Skeletal muscle tissue (tissue), 4 donors: Measurements from ENCODE around the gene IL22RA1. TPM values are rescaled to one million over a fixed set of nuclear protein-coding genes. Genes with fewer than 3 reads are reported as not detected.

Source experiments
- H3K27ac ChIP-seq: one replicate; pipeline ENCODE4 v1.7.0; 2013; ENCODE audit warnings: mild to moderate bottlenecking, low read depth, low read length, inconsistent platforms
- H3K27me3 ChIP-seq, 3 donors: one replicate each; pipeline ENCODE4 v1.7.0; 2013; ENCODE audit warnings: low read length in 3 of 3; ENCODE audit not compliant: control insufficient read depth in 3 of 3, insufficient read depth in 3 of 3
- H3K36me3 ChIP-seq, 3 donors: one replicate each; pipeline ENCODE4 v1.7.0; 2013; ENCODE audit warnings: low read length in 3 of 3; ENCODE audit not compliant: control insufficient read depth in 3 of 3, insufficient read depth in 3 of 3
- H3K4me1 ChIP-seq, 3 donors: one replicate each; pipeline ENCODE4 v1.7.0; 2013; ENCODE audit warnings: low read length in 3 of 3, mild to moderate bottlenecking in 3 of 3; ENCODE audit not compliant: control insufficient read depth in 3 of 3, insufficient read depth in 3 of 3
- H3K4me3 ChIP-seq, 3 donors: one replicate each; pipeline ENCODE4 v1.7.0; 2013; ENCODE audit warnings: low read length in 3 of 3
- H3K9ac ChIP-seq, 3 donors: one replicate each; pipeline ENCODE4 v1.7.0; 2013; ENCODE audit warnings: low read length in 3 of 3, mild to moderate bottlenecking in 3 of 3, moderate library complexity in 2 of 3, low read depth in 1 of 3
- H3K9me3 ChIP-seq, 3 donors: one replicate each; pipeline ENCODE4 v1.7.0; 2013; ENCODE audit warnings: low read length in 3 of 3; ENCODE audit not compliant: control insufficient read depth in 3 of 3
- total RNA-seq: library from RNA; depleted of rRNA; stranded (reverse); fragments of >200 nt; gene quantifications from one replicate; pipeline ENCODE4 v1.2.3, GENCODE V29; 2014
- donor health status: Osteomylitis.

IL22RA1 gene
- total RNA-seq, 1 donor from 2014 or later, result not detected

- peaks cover 0 to 6% (median 0%) of the 10 kb centered on the region in 3 donors for H3K27me3 ChIP-seq
- H3K4me1 ChIP-seq, result peaks cover 11 to 14% (median 13%) of the 10 kb centered on the region in 3 donors
- H3K4me3 ChIP-seq, result peak overlapping the region in 1 of 3 donors; percentile 9
- peak overlapping the region; percentile 15 to 40 (median 33) for H3K9ac ChIP-seq
- no peaks in the 10 kb centered on the region for H3K36me3 ChIP-seq
- no peaks in the 10 kb centered on the region for H3K9me3 ChIP-seq
- no peak overlapping the region for H3K27ac ChIP-seq
Measured at GRCh38 chr1:24119859-24120756, 22.8 kb downstream of the IL22RA1 start.

- H3K4me1 ChIP-seq, result peaks cover 11 to 14% (median 12%) of the 10 kb centered on the region in 3 donors
- no peaks in the 10 kb centered on the region for H3K9me3 ChIP-seq
- H3K9ac ChIP-seq, result no peak overlapping the region
- H3K4me3 ChIP-seq, result no peak overlapping the region
- H3K27me3 ChIP-seq, result peaks cover 0 to 10% (median 0%) of the 10 kb centered on the region in 3 donors
- H3K36me3 ChIP-seq, result no peaks in the 10 kb centered on the region
- H3K27ac ChIP-seq, result no peak overlapping the region
Measured at GRCh38 chr1:24119489-24119858, 23.5 kb downstream of the IL22RA1 start.

- Histone ChIP-seq H3K27me3 (peaks cover 0 to 10% (median 2%) of the 10 kb centered on the region in 3 donors), H3K9ac (no peak overlapping the region), H3K27ac (no peak overlapping the region), H3K9me3 (no peaks in the 10 kb centered on the region), H3K4me1 (peaks cover 11 to 14% (median 12%) of the 10 kb centered on the region in 3 donors), H3K36me3 (no peaks in the 10 kb centered on the region), H3K4me3 (no peak overlapping the region)
Measured at GRCh38 chr1:24118410-24119242, 24.3 kb downstream of the IL22RA1 start.

GRCh38 chr1:24117722-24118409 lies 25.1 kb downstream of the IL22RA1 start:
- Histone ChIP-seq H3K9ac (no peak overlapping the region), H3K27ac (no peak overlapping the region), H3K27me3 (peaks cover 0 to 10% (median 2%) of the 10 kb centered on the region in 3 donors), H3K4me3 (no peak overlapping the region), H3K36me3 (no peaks in the 10 kb centered on the region), H3K9me3 (no peaks in the 10 kb centered on the region), H3K4me1 (peaks cover 13 to 14% (median 14%) of the 10 kb centered on the region in 3 donors)

GRCh38 chr1:24117132-24117531 lies 25.8 kb downstream of the IL22RA1 start:
- H3K27ac ChIP-seq, result no peak overlapping the region
- H3K4me1 ChIP-seq, result peaks cover 20 to 21% (median 21%) of the 10 kb centered on the region in 3 donors
- no peaks in the 10 kb centered on the region for H3K36me3 ChIP-seq
- H3K4me3 ChIP-seq, result no peak overlapping the region
- no peaks in the 10 kb centered on the region for H3K9me3 ChIP-seq
- no peak overlapping the region for H3K9ac ChIP-seq
- H3K27me3 ChIP-seq, result peaks cover 0 to 10% (median 2%) of the 10 kb centered on the region in 3 donors

- H3K9me3 ChIP-seq, result no peaks in the 10 kb centered on the region
- no peak overlapping the region for H3K9ac ChIP-seq
- H3K27ac ChIP-seq, result no peak overlapping the region
- peaks cover 31 to 35% (median 31%) of the 10 kb centered on the region in 3 donors for H3K4me1 ChIP-seq
- peaks cover 0 to 10% (median 2%) of the 10 kb centered on the region in 3 donors for H3K27me3 ChIP-seq
- H3K36me3 ChIP-seq, result peaks cover 0 to 4% (median 0%) of the 10 kb centered on the region in 3 donors
- no peak overlapping the region for H3K4me3 ChIP-seq
Measured at GRCh38 chr1:24114753-24115152, 28.2 kb downstream of the IL22RA1 start.

- Histone ChIP-seq H3K36me3 (peaks cover 0 to 9% (median 0%) of the 10 kb centered on the region in 3 donors), H3K9me3 (no peaks in the 10 kb centered on the region), H3K4me3 (no peak overlapping the region), H3K27me3 (peaks cover 0 to 7% (median 2%) of the 10 kb centered on the region in 3 donors), H3K9ac (no peak overlapping the region), H3K4me1 (peaks cover 40 to 44% (median 41%) of the 10 kb centered on the region in 3 donors), H3K27ac (no peak overlapping the region)
Measured at GRCh38 chr1:24113641-24114033, 29.3 kb downstream of the IL22RA1 start.

GRCh38 chr1:24111996-24112779 lies 30.8 kb downstream of the IL22RA1 start, which contains the start of gene MYOM3:
Gene MYOM3 (minus strand): TSS chr1:24112135. CDS start chr1:24108636, 3,499 bp downstream.
- Histone ChIP-seq H3K4me3 (peak within 1 kb of the TSS; percentile 79 to 94 (median 81)), H3K36me3 (peaks cover 2 to 17% (median 9%) of the 10 kb centered on the region in 3 donors), H3K9ac (peak within 1 kb of the TSS; percentile 89 to 98 (median 97)), H3K9me3 (no peaks in the 10 kb centered on the region), H3K27me3 (peaks cover 0 to 7% (median 2%) of the 10 kb centered on the region in 3 donors), H3K4me1 (peaks cover 54 to 58% (median 55%) of the 10 kb centered on the region in 3 donors), H3K27ac (peak within 1 kb of the TSS; percentile 98)
